Measurements from ENCODE around the gene SCGB3A1.

SCGB3A1 gene

DNA sequence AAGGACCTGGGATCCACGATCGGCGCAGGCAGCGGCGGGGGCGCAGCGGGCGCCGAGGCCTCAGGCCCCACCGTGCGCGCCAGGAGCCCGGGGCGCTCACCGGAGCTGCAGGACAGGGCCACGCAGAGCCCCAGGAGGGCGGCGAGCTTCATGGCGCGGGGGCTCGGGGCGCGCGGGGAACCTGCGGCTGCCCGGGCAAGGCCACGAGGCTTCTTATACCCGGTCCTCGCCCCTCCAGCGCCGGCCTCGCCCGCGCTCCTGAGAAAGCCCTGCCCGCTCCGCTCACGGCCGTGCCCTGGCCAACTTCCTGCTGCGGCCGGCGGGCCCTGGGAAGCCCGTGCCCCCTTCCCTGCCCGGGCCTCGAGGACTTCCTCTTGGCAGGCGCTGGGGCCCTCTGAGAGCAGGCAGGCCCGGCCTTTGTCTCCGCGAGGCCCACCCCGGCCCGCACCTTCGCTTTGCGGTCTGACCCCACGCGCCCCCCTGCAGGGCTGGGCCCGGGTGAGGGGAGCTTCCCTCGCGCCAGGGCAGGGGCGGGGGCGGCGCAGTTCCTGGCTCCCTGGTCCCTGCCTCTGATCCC is at the start of gene SCGB3A1:
Gene SCGB3A1 (minus strand): TSS at position 189 of the 577 bp plus-strand sequence. CDS start 37 bp downstream, at position 152.
- Mint-ChIP-seq H3K4me3 (no peak within 1 kb of the TSS), H3K9me3 (no peaks in the 10 kb centered on the region), H3K4me1 (no peaks in the 10 kb centered on the region), H3K27me3 (peaks cover 10% of the 10 kb centered on the region), H3K27ac (no peak within 1 kb of the TSS), H3K36me3 (no peaks in the 10 kb centered on the region)
- DNase-seq (ENCODE audit: low spot score in 2 of 2) (no peak), ATAC-seq (ENCODE audit: low read depth) (no peak)

DNA sequence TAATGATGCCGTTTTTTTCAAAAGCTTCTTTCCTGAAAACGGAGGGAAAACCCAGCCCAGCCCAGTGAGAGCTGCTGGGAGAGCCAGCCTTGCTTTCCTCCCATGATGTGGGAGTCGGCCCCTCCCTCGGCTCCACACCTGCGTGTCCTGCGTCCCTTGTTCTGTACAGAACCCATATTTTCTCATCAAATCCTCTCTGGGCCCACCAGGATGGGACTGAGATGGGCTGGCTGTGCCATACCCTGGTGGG is 49.2 kb upstream of the SCGB3A1 start:
- peaks cover 3% of the 10 kb centered on the region for H3K4me1 Mint-ChIP-seq
- peaks cover 10% of the 10 kb centered on the region for H3K27me3 Mint-ChIP-seq
- H3K9me3 Mint-ChIP-seq, result peaks cover 3% of the 10 kb centered on the region
- H3K27ac Mint-ChIP-seq, result no peak overlapping the region
- peaks cover 2% of the 10 kb centered on the region for H3K36me3 Mint-ChIP-seq
- DNase-seq (ENCODE audit: low spot score in 2 of 2) (no peak), ATAC-seq (ENCODE audit: low read depth) (no peak)
- no peak overlapping the region for H3K4me3 Mint-ChIP-seq

DNA sequence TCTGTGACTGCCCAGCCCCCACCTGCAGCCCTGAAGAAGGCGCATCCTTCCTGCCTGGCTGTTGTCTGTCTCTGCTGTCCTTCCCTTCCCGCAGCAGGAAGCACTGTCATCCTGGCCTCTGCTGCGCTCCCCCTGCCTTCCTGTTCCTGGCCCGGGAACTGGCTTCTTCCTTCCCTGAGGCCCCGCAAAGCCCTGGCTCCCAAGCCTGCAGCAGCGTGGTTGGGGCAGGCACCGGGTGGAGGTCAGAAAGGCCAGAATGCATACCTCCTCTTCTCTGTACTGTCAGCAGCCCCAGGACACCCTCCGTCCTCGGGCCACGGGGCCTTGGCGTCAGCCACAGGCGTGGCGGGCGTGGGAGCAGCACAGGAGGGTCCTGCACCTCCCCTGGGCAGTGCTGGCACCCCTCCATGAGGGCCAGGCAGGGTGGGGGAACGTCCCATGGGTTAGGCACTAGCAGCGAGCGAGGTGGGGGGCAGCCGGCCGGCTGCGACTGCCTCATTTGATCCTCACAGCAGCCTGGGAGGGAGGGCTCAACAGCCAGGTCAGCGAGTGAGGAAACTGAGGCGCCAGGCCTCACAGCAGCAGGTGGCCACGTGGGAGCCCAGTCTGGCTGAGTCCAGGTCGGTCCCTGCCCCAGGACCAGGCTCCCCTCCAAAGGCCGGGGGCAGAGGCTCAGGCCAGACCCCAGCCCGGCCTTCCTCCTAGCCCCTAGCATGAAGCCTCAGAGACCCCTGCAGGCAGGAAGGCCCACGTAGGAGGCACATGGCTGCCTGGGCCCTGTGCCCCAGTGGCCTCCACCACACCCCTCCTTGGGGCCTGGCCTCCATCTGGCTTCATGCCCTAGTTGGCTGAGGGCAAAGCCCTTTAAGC is 48.7 kb upstream of the SCGB3A1 start:
- Mint-ChIP-seq H3K36me3 (peaks cover 2% of the 10 kb centered on the region), H3K27me3 (peaks cover 10% of the 10 kb centered on the region), H3K4me3 (no peak overlapping the region), H3K27ac (no peak overlapping the region), H3K4me1 (peaks cover 3% of the 10 kb centered on the region), H3K9me3 (peaks cover 3% of the 10 kb centered on the region)
- ATAC-seq (ENCODE audit: low read depth), result no peak
- no peak for DNase-seq (ENCODE audit: low spot score in 2 of 2)

GRCh38 chr5:180639287-180639686 is 48.0 kb upstream of the SCGB3A1 start:
- H3K36me3 Mint-ChIP-seq, result peaks cover 2% of the 10 kb centered on the region
- H3K9me3 Mint-ChIP-seq, result peaks cover 3% of the 10 kb centered on the region
- H3K4me1 Mint-ChIP-seq, result peaks cover 3% of the 10 kb centered on the region
- no peak for DNase-seq (ENCODE audit: low spot score in 2 of 2)
- ATAC-seq (ENCODE audit: low read depth), result no peak
- H3K27me3 Mint-ChIP-seq, result peaks cover 10% of the 10 kb centered on the region
- no peak overlapping the region for H3K27ac Mint-ChIP-seq
- no peak overlapping the region for H3K4me3 Mint-ChIP-seq

- H3K27me3 Mint-ChIP-seq, result peaks cover 13% of the 10 kb centered on the region
- H3K9me3 Mint-ChIP-seq, result peaks cover 3% of the 10 kb centered on the region
- H3K36me3 Mint-ChIP-seq, result peaks cover 2% of the 10 kb centered on the region
- no peak for DNase-seq (ENCODE audit: low spot score in 2 of 2)
- peaks cover 3% of the 10 kb centered on the region for H3K4me1 Mint-ChIP-seq
- H3K4me3 Mint-ChIP-seq, result no peak overlapping the region
- ATAC-seq (ENCODE audit: low read depth), result no peak
- no peak overlapping the region for H3K27ac Mint-ChIP-seq
These were observed 46.8 kb upstream of the SCGB3A1 start for GRCh38 chr5:180637962-180638680.

DNA sequence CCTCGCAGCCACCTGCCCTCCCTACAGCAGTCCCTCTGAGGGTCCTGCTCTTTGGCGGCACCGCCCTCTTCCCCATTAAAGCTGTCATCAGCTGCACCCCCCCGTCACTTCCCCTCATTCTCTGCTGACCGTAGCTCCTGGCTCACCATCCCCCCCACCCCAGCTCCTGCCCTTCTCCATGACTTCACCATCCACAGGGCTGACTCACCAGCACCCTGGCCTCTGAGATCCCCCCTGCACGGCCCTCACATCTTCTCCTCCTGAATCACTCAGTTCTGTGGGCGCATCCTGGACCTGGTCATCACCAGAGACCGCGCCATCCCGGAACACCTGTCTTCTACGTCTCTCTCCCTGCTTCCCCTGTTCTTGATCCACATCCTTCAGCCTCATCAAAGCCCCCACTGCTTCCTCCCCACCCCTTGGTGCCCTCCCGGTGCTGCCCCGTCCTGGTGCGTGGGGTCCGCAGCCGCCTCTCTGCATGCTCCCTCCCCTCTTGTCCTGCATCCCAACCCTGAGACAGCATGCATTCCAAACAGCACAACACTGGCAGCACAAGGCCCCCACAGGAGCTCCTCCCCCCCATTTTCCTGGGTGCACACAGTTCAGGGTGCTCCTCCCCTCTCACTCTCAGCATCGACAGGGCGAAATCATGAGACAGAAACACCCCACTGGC is 45.2 kb upstream of the SCGB3A1 start:
- no peak overlapping the region for H3K27ac Mint-ChIP-seq
- no peak overlapping the region for H3K4me3 Mint-ChIP-seq
- no peak for DNase-seq (ENCODE audit: low spot score in 2 of 2)
- no peak for ATAC-seq (ENCODE audit: low read depth)
- H3K4me1 Mint-ChIP-seq, result peaks cover 3% of the 10 kb centered on the region
- H3K9me3 Mint-ChIP-seq, result peaks cover 3% of the 10 kb centered on the region
- H3K27me3 Mint-ChIP-seq, result peaks cover 17% of the 10 kb centered on the region
- H3K36me3 Mint-ChIP-seq, result peaks cover 2% of the 10 kb centered on the region

GRCh38 chr5:180636016-180636402 is 44.7 kb upstream of the SCGB3A1 start:
- H3K36me3 Mint-ChIP-seq, result peaks cover 2% of the 10 kb centered on the region
- DNase-seq (ENCODE audit: low spot score in 2 of 2) (no peak), ATAC-seq (ENCODE audit: low read depth) (no peak)
- H3K9me3 Mint-ChIP-seq, result peaks cover 3% of the 10 kb centered on the region
- peaks cover 3% of the 10 kb centered on the region for H3K4me1 Mint-ChIP-seq
- H3K4me3 Mint-ChIP-seq, result no peak overlapping the region
- peaks cover 17% of the 10 kb centered on the region for H3K27me3 Mint-ChIP-seq
- no peak overlapping the region for H3K27ac Mint-ChIP-seq

GRCh38 chr5:180633283-180634177 is 42.2 kb upstream of the SCGB3A1 start:
- H3K36me3 Mint-ChIP-seq, result no peaks in the 10 kb centered on the region
- peaks cover 13% of the 10 kb centered on the region for H3K27me3 Mint-ChIP-seq
- no peak overlapping the region for H3K27ac Mint-ChIP-seq
- no peak for DNase-seq (ENCODE audit: low spot score in 2 of 2)
- no peaks in the 10 kb centered on the region for H3K4me1 Mint-ChIP-seq
- ATAC-seq (ENCODE audit: low read depth), result no peak
- H3K9me3 Mint-ChIP-seq, result peaks cover 1% of the 10 kb centered on the region
- no peak overlapping the region for H3K4me3 Mint-ChIP-seq

DNA sequence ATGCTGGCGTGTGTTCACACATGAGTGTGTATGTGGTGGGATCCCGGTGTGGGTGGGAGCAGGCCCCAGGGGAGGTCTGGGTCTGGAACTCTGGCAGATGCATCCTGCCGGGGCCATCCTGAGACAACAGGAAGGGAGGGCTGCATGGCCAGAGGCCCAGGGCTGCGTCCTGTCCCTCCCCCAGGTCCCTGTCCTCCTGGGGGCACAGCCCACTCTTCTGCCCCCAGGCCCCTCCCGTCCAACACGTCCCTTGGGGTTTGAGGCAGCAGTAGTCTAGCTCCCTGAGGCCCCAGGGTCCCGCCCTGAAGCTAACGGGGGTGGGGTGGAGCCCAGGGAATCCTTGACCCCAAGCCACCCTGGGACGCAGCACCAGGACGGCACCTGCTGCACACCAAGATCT is 41.5 kb upstream of the SCGB3A1 start:
- peaks cover under 1% of the 10 kb centered on the region for H3K9me3 Mint-ChIP-seq
- no peak for ATAC-seq (ENCODE audit: low read depth)
- no peak overlapping the region for H3K4me3 Mint-ChIP-seq
- peaks cover 12% of the 10 kb centered on the region for H3K27me3 Mint-ChIP-seq
- H3K27ac Mint-ChIP-seq, result no peak overlapping the region
- H3K36me3 Mint-ChIP-seq, result no peaks in the 10 kb centered on the region
- no peak for DNase-seq (ENCODE audit: low spot score in 2 of 2)
- no peaks in the 10 kb centered on the region for H3K4me1 Mint-ChIP-seq

DNA sequence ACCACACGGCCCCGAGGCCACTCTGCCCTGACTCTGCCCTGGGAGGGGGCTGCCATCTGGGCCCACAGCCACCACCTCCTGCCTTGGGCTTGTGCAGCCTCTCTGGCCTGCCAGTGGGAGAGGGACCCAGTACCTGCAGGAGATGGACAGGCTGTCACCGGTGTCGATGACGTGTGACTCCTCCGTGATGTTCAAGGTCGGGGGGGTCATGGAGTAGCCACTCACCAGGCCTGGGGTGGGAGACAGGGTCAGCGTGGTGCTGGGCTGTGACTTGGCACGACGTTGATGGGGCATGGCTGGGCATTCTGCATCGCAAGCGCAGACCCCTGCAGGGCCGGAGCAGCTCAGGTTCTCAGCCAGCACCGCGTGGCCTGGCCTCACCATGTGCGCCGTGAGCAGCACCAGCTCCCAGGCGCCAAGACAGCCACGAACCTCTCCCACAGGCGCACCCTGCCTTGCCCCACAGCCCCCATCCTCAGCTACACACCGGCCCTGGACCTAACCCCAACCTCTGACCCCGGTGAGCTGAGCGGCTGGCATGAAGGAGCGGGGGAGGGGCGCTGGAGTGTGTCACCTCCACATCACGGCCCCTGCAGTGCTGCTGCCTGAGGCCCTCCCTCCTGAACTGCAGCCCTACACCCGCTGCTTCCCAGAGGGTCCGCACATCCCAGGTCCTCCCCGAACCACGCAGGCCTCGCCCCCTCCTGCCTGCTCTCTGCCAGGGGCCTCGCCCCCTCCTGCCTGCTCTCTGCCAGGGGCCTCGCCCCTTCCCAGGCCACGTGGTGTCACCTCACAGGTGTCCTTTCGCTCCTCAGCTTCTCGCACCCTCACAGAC is 40.5 kb upstream of the SCGB3A1 start:
- H3K9me3 Mint-ChIP-seq, result no peaks in the 10 kb centered on the region
- H3K27me3 Mint-ChIP-seq, result peaks cover 11% of the 10 kb centered on the region
- H3K27ac Mint-ChIP-seq, result no peak overlapping the region
- no peak for DNase-seq (ENCODE audit: low spot score in 2 of 2)
- ATAC-seq (ENCODE audit: low read depth), result no peak
- H3K4me1 Mint-ChIP-seq, result no peaks in the 10 kb centered on the region
- no peak overlapping the region for H3K4me3 Mint-ChIP-seq
- no peaks in the 10 kb centered on the region for H3K36me3 Mint-ChIP-seq

- H3K9me3 Mint-ChIP-seq, result no peaks in the 10 kb centered on the region
- no peak overlapping the region for H3K4me3 Mint-ChIP-seq
- no peak overlapping the region for H3K27ac Mint-ChIP-seq
- no peak for DNase-seq (ENCODE audit: low spot score in 2 of 2)
- ATAC-seq (ENCODE audit: low read depth), result no peak
- peaks cover 11% of the 10 kb centered on the region for H3K27me3 Mint-ChIP-seq
- H3K36me3 Mint-ChIP-seq, result no peaks in the 10 kb centered on the region
- H3K4me1 Mint-ChIP-seq, result no peaks in the 10 kb centered on the region
These were observed 39.1 kb upstream of the SCGB3A1 start for GRCh38 chr5:180630426-180630825.

DNA sequence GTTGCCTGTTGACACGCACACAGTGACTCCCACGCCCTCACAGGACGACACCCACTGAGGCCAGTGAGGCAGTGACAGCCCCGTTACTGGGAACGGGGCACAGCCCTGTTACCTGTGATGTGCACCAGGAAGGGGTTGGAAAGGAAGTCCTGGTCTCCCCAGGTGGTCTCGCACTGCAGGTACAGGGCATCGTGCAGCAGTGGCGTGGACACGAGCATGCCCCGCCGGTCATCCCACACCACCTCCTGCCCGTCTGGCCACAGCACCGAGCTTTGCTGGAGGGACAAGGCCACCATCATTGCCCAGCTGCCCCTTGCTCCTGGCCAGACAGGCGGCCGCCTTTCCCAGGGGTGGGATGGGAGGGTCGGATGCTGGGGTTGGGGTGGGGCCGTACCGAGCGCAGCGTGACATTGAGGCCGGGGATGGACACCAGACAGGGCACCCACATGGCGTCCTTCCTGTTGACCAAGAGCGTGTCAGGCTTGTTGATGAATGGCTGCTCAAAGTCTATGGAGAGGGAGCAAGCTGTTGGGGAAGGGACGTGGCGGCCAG is 38.6 kb upstream of the SCGB3A1 start:
- H3K27me3 Mint-ChIP-seq, result peaks cover 11% of the 10 kb centered on the region

More for the DNA sequence above, 38.6 kb upstream of the SCGB3A1 start:
- H3K36me3 Mint-ChIP-seq, result no peaks in the 10 kb centered on the region
- no peaks in the 10 kb centered on the region for H3K4me1 Mint-ChIP-seq
- no peak overlapping the region for H3K27ac Mint-ChIP-seq
- no peak for DNase-seq (ENCODE audit: low spot score in 2 of 2)
- no peaks in the 10 kb centered on the region for H3K9me3 Mint-ChIP-seq
- no peak for ATAC-seq (ENCODE audit: low read depth)
- no peak overlapping the region for H3K4me3 Mint-ChIP-seq
